Stimulated activated CD4-positive, alpha-beta T cell treated with anti-CD3 and anti-CD28 coated beads, Interleukin-4, amount 100 ng/mL, for 48 hours (primary cell): ENCODE measurements around the gene ITGA11.

ENCODE experiments used
- DNase-seq, 2 donors: peaks; one replicate each; pipeline ENCODE4 v3.0.0-alpha.2; 2020; ENCODE audit warnings: low read depth in 2 of 2

The ITGA11 gene

DNA sequence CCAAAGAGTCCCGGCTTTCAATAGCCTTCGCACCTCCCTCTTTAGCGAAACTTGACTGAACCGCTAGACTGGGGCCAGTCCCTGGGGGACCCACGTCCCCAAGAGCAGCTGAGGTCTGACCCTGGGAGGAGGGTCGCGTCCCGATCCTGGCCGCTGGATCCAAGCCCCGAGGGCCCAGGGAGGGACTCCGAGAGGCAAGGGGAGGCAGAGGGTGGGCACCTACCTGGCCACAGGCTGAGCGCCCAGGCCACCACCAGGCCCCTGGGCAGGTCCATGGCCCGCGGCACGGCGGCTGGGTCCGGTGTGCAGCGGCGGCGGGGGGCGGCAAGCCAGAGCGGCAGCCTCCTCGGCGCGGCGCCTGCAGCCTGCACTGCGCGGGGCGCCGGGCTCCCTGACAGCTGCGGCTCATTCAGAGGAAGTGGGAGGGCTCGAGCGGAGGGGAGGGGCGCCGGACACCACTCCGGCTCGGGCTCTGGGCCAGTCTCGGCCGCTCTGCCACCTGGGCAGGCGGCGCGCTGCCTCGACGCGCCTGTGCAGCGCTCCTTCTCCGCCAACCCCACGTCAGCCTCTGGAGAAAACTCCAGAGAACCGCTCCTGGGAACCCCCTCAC lies at the start of gene ITGA11:
Gene ITGA11, minus strand, starts transcription at position 372 of the 610 bp plus-strand sequence. Its CDS starts 97 bp downstream, at position 275.
- no peak for DNase-seq

DNA sequence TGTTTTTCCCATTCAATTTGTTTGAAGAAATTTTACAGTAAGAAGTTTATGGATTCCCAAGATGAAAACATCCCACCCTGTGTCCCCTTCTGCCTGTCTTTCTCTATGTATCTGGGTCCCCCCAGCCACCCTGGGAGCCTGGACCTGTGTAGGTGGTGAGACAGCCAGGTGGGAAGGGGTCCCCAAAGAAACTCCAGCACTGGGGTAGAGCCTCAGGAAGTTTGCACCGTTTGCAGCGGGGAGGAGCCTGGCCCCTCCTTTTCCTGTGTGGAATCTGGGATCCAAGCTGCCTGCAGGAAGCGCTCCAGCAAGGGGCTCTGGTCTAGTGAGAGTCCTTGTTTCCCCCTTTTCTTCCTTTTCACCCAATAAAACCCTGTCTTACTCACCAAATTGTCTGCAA lies 49.4 kb upstream of the ITGA11 start:
- DNase-seq: no peak

DNA sequence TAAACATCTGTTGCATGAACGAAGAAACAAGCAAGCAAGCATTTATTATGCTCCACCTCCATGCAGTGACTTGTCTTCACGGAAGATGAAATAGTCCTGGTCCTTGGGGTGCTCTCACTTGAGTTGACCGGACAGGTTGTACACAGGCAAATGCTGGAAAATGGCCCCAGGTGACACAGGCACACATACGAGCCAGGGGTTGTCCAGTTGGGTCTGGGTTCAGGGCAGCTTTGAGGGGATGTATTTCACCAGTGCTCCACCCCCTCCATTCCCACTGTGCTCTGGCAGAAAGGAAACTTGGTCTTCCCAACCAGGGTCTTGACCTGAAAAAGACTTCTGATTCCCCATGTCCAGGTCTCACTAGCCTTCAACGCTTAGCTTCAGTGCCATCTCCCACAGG lies 48.3 kb upstream of the ITGA11 start:
- DNase-seq: no peak

DNA sequence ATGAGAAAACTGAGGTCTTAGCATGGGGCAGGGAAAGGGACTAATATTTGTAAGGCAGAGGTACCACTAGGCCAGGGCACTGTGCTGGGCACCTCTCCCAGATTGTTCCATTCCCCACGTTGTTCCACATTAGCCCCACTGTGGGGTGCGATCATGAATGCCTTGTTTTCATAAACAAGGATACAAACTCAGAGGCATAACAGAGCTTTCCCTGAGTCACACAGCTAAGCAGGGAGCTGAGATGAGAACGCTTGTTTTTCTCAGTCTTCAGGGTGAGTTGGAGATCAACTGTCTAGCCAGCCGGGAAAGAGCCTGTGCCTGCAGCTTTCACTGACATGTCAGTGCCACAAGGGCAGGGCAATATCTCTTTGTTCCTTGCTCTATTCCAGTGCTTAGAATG lies 47.9 kb upstream of the ITGA11 start:
- DNase-seq: no peak

- no peak for DNase-seq
These were observed 47.4 kb upstream of the ITGA11 start for GRCh38 chr15:68479406-68479805.

GRCh38 chr15:68478853-68479252 lies 46.9 kb upstream of the ITGA11 start:
- DNase-seq: no peak

DNA sequence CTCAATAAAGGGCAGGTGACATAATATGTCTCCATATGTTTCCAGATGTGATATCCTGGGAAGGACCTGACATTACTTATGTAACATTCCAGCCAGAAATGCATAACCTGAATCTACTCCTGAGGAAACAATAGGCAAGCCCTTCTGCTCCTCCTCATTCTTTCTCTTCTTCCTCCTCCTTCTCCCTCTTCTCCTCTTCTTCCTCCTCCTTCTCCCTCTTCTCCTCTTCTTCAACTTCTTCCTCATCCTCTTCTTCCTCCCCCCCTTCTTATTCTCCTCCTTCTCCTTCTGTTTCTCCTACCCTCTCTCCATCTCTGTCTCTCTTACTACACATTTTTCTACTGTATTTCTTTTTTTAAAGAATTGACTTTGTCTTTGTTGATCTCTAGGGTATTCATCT lies 43.5 kb upstream of the ITGA11 start:
- no peak for DNase-seq

- DNase-seq: no peak
These were observed 39.6 kb upstream of the ITGA11 start for GRCh38 chr15:68471541-68471940.

DNA sequence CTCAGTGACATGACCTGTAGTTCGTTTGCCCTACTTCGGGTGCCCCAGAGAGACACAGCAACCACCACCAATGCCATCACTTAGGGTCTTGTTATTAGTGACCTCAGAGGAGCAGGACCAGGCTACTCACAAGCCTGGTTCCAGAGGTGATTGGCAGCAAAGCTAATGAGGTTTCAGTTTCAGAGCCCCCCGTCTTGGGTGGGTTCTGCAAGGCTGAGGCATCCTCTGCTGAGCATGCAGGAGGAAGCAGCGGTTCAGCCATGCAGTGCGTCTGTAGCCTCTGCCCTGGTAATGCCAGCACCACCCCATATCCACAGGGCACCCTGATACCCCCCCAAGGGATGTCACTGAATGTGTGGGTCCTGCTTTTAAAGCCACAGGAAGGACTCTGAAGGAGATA lies 39.0 kb upstream of the ITGA11 start:
- DNase-seq: no peak

GRCh38 chr15:68470049-68470742 lies 38.2 kb upstream of the ITGA11 start:
- no peak for DNase-seq

- DNase-seq: no peak
These were observed 37.4 kb upstream of the ITGA11 start for GRCh38 chr15:68469162-68470048.

DNA sequence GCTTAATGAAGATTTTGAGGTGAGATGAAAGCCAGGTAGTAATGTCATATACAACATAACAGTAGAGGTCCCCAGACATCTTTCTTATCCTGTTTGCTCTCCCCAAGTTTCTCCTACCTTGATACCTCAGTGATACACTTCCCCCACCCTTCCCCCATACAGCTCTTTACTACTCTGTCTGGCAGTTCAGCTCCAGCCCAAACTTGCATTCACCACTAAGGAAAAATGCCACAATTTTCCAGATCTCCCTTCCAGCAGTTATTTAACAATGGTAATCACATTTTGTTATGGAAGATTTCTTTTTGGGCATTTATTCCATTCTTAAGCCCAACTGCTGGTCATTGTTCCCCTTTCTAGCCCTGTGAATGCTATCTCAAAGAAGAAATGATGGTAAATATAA lies 34.9 kb upstream of the ITGA11 start:
- no peak for DNase-seq

GRCh38 chr15:68465861-68466560 lies 34.0 kb upstream of the ITGA11 start:
- no peak for DNase-seq

- no peak for DNase-seq
These were observed 32.6 kb upstream of the ITGA11 start for GRCh38 chr15:68464448-68465090.

DNA sequence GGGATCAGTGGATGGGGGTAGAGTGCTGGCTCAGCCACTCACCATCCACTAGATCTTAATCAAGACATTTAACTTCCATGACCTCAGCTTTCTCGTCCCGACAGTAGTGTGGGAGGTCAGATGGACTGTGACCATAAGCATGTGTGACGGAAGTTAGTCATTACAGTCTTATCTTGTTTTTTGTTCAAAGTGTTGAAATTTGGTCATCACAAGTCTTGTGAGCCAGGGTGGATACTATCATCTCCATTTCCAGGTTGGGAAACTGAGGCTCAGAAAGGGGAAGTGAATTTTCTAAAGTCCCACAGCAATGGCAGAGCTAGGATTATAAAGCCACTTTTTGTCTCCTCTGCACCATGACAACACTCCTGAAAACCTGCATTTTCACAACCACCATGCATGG lies 32.0 kb upstream of the ITGA11 start:
- DNase-seq: no peak

GRCh38 chr15:68463444-68463843 lies 31.5 kb upstream of the ITGA11 start:
- DNase-seq: no peak

- no peak for DNase-seq
These were observed 28.2 kb upstream of the ITGA11 start for GRCh38 chr15:68460166-68460565.

DNA sequence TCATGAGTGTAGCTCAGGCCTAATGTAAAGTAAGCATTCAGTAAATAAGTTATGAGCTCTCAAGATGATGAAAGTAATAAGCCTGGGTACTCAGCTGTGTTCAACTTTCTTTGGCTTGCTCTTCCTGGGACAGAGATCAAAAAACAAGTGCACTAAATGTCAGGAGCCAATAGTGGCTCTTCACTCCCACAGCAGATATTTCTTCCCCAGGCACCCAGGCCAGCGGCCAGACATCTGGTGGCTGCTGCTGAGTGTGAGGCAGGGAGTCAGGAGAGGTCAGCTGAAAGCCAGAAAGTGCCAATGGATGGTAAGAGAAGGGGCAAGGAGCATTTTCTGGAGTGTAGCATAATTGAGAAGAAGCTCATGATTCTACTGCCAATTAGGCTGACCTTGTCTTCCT lies 18.2 kb upstream of the ITGA11 start:
- DNase-seq: no peak

GRCh38 chr15:68449389-68449788 lies 17.4 kb upstream of the ITGA11 start:
- DNase-seq: no peak

DNA sequence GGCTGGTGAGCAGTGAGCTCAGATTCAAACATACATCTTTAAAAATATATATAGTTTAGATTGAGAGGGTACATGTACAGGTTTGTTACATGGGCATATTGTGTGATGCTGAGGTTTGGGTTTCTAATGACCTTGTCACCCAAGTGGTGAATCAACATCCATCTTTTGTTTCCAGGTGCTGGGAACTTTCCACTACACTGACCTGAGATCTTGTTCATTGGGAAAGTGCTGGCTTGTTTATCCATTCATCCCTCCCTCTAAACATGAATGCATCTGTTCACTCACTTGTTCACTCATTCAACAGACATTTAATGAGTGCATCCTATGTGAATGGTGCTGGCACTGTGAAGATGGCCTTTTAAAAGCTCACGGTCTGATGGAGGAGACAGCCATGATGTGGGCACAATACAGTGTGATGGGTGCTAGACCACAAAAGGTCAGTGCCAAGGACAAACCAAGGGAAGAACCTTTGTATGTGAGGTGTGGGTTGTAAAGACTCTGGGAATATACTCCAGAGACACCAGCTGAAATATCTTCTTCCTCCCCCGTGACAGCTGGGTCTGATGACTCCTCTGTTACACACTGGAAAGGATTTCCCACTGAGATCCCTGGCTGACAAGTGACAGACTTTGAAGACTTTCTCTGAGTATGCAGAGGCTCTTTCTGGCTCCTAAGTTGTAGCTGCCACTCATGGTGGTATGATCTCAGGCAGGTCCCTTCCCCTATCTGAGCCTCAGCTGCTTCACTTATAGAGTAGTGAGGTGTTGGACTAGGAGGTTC lies 16.2 kb upstream of the ITGA11 start:
- no peak for DNase-seq

GRCh38 chr15:68447209-68447608 lies 15.2 kb upstream of the ITGA11 start:
- DNase-seq: no peak
